Fibroblast of lung (primary cell): ENCODE data around the gene ZBTB11. TPM values are rescaled to one million over a fixed set of nuclear protein-coding genes. Genes with fewer than 3 reads are reported as not detected.

Source experiments
- DNase-seq, 2 donors: peaks; one replicate each; pipeline versions ENCODE4 v3.0.0 to v3.0.0-alpha.2; 2010; ENCODE audit warnings: low read depth in 2 of 2
- H2AFZ ChIP-seq: 2 replicates; pipeline ENCODE4 v1.5.1; 2012; ENCODE audit warnings: low read length, control low read depth, inconsistent platforms
- H3K27ac ChIP-seq: 2 replicates; pipeline ENCODE4 v1.5.1; 2011; ENCODE audit warnings: low read length, control low read depth; ENCODE audit not compliant: insufficient read depth
- H3K27me3 ChIP-seq: 2 replicates; pipeline ENCODE4 v1.5.1; 2011; ENCODE audit warnings: mild to moderate bottlenecking, low read length; ENCODE audit not compliant: control insufficient read depth, insufficient read depth
- H3K36me3 ChIP-seq: 2 replicates; pipeline ENCODE4 v1.5.1; 2011; ENCODE audit warnings: low read length; ENCODE audit not compliant: control insufficient read depth, insufficient read depth
- H3K4me1 ChIP-seq: 2 replicates; pipeline ENCODE4 v1.5.1; 2011; ENCODE audit warnings: low read length; ENCODE audit not compliant: control insufficient read depth, insufficient read depth; ENCODE audit errors: extremely low read depth
- H3K4me2 ChIP-seq: 2 replicates; pipeline ENCODE4 v1.5.1; 2011; ENCODE audit warnings: low read length, control low read depth; ENCODE audit not compliant: insufficient read depth; ENCODE audit errors: extremely low read depth
- H3K4me3 ChIP-seq, 4 experiments: fragments of 200-600 bp in 1 of 4; sonication (generic) in 1 of 4; replicated peaks in 1 of 4; 2 replicates each; pipeline ENCODE4 v1.5.1; 2011 to 2016; ENCODE audit warnings: low read length in 4 of 4, low read depth in 3 of 4, mild to moderate bottlenecking in 3 of 4, control low read depth in 2 of 4, inconsistent platforms in 1 of 4, mixed read lengths in 1 of 4; ENCODE audit not compliant: insufficient read depth in 1 of 4; ENCODE audit errors: control extremely low read depth in 1 of 4
- H3K79me2 ChIP-seq: 2 replicates; pipeline ENCODE4 v1.5.1; 2012; ENCODE audit warnings: mild to moderate bottlenecking, low read length, inconsistent platforms; ENCODE audit not compliant: control insufficient read depth, insufficient read depth
- H3K9ac ChIP-seq: 2 replicates; pipeline ENCODE4 v1.5.1; 2011; ENCODE audit warnings: mild to moderate bottlenecking, low read length, control low read depth; ENCODE audit not compliant: insufficient read depth
- H3K9me3 ChIP-seq: 2 replicates; pipeline ENCODE4 v1.5.1; 2012; ENCODE audit warnings: low read depth, low read length; ENCODE audit not compliant: control insufficient read depth, insufficient read depth
- H4K20me1 ChIP-seq: 2 replicates; pipeline ENCODE4 v1.5.1; 2011; ENCODE audit warnings: low read length; ENCODE audit not compliant: control insufficient read depth, insufficient read depth; ENCODE audit errors: extremely low read depth
- EZH2 ChIP-seq: IDR thresholded peaks from 2 replicates; pipeline ENCODE4 v1.5.1; 2012; ENCODE audit warnings: low read length, control low read depth, mild to moderate bottlenecking; ENCODE audit errors: missing control alignments
- polyA plus RNA-seq, 2 donors: library from polyadenylated mRNA; depleted of rRNA in 1 of 2; stranded (reverse) in 1 of 2; unstranded in 1 of 2; fragments of >200 nt; gene quantifications; 2 replicates each; pipeline ENCODE4 v1.2.1, GENCODE V29; 2011 to 2012; ENCODE audit warnings: missing spikeins in 1 of 2
- total RNA-seq: library from RNA; depleted of rRNA; stranded (reverse); fragments of >200 nt; gene quantifications from 2 replicates; pipeline ENCODE4 v1.2.1, GENCODE V29; 2014
- TF ChIP-seq, protein P1 (sequence below), 2 donors: IDR thresholded peaks in 1 of 2; conservative IDR thresholded peaks in 1 of 2; 1 replicate in 1 of 2; 2 replicates in 1 of 2; pipeline ENCODE4 v1.5.1; 2011 to 2012; ENCODE audit warnings: low read length in 2 of 2, control low read depth in 1 of 2, inconsistent platforms in 1 of 2, low read depth in 1 of 2, mild to moderate bottlenecking in 1 of 2

The ZBTB11 gene
- total and polyA plus RNA-seq, 2 donors (not counting 1 experiment from before 2014, with no cell fraction given): 11.4 to 26.6 TPM

DNA sequence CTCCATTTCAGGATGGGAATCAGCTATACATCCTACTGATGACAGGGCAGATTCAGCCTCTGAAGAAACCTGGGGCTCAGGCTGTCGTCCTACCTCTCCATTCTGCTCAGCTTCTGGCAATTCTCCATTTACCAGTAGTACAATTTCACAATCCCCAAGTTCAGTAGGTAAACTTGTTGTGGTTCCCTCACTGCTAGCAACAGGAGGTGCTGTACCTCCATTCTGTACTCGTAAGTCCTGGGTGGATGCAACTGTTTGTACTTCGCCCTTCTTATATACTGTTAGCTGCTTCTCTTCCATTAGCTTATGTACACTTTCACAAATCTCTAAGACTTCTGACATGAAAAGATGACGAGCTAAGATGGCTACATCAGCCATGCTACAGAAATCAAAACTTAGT is 11.6 kb downstream of the ZBTB11 start:
- H3K4me3 ChIP-seq: no peak overlapping the region
- H3K27me3 ChIP-seq: no peaks in the 10 kb centered on the region
- H3K27ac ChIP-seq: no peak overlapping the region
- H2AFZ ChIP-seq: no peak overlapping the region
- DNase-seq: no peak
- peaks cover 1% of the 10 kb centered on the region for H3K36me3 ChIP-seq
- H3K79me2 ChIP-seq: no peaks in the 10 kb centered on the region
- no peak overlapping the region for H3K4me2 ChIP-seq
- TF ChIP-seq, protein P1, sequence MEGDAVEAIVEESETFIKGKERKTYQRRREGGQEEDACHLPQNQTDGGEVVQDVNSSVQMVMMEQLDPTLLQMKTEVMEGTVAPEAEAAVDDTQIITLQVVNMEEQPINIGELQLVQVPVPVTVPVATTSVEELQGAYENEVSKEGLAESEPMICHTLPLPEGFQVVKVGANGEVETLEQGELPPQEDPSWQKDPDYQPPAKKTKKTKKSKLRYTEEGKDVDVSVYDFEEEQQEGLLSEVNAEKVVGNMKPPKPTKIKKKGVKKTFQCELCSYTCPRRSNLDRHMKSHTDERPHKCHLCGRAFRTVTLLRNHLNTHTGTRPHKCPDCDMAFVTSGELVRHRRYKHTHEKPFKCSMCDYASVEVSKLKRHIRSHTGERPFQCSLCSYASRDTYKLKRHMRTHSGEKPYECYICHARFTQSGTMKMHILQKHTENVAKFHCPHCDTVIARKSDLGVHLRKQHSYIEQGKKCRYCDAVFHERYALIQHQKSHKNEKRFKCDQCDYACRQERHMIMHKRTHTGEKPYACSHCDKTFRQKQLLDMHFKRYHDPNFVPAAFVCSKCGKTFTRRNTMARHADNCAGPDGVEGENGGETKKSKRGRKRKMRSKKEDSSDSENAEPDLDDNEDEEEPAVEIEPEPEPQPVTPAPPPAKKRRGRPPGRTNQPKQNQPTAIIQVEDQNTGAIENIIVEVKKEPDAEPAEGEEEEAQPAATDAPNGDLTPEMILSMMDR (conservative IDR thresholded peaks at IDR 0.05 in 1 of 2, IDR thresholded peaks at IDR 0.05 in 1 of 2; ENCODE audit: low read depth in 1 of 2, low read length in 2 of 2): no peak
- TF ChIP-seq EZH2: no peak
- no peaks in the 10 kb centered on the region for H3K4me1 ChIP-seq
- H3K9ac ChIP-seq: no peak overlapping the region
- no peaks in the 10 kb centered on the region for H4K20me1 ChIP-seq
- no peaks in the 10 kb centered on the region for H3K9me3 ChIP-seq

DNA sequence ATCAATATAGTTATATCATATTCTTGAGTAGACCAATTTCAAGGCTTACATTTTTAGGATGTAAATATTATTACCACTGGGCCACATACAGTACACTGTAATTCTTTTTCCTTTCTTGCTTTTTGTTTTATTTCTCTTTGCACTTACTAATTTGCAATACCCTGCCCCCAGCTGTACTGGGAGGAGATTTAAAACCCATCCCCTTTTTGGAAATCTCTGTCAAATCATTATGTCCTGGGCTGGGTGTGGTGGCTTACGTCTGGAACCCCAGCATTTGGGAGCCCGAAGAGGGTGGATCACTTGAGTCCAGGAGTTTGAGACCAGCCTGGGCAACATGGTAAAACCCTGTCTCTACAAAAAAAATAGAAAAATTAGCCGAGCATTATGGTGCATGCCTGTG is 16.2 kb downstream of the ZBTB11 start:
- H3K27ac ChIP-seq: no peak overlapping the region
- no peaks in the 10 kb centered on the region for H3K9me3 ChIP-seq
- H4K20me1 ChIP-seq: no peaks in the 10 kb centered on the region
- H3K4me3 ChIP-seq: no peak overlapping the region
- H2AFZ ChIP-seq: no peak overlapping the region
- no peaks in the 10 kb centered on the region for H3K4me1 ChIP-seq
- H3K27me3 ChIP-seq: no peaks in the 10 kb centered on the region
- no peaks in the 10 kb centered on the region for H3K79me2 ChIP-seq
- no peak for DNase-seq
- TF ChIP-seq EZH2: no peak
- TF ChIP-seq, protein P1 (conservative IDR thresholded peaks at IDR 0.05 in 1 of 2, IDR thresholded peaks at IDR 0.05 in 1 of 2; ENCODE audit: low read depth in 1 of 2, low read length in 2 of 2): no peak
- H3K4me2 ChIP-seq: no peak overlapping the region
- H3K36me3 ChIP-seq: peaks cover 1% of the 10 kb centered on the region
- no peak overlapping the region for H3K9ac ChIP-seq

DNA sequence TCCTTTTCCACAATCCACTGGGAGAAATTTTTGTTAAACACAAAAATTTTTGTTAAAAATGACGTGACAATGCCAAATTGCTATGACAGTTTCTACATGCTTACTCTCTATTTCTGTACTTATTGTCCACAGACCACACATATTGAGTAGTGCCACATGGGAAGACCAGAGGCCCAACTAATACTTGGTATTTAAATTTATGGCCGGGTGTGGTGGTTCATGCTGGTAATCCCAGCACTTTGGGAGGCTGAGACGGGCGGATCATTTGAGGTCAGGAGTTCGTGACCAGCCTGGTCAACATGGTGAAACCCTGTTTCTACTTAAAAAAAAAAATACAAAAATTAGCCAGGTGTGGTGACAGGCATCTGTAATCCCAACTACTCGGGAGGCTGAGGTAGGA is 20.3 kb downstream of the ZBTB11 start:
- H3K27ac ChIP-seq: no peak overlapping the region
- H3K4me3 ChIP-seq: no peak overlapping the region
- H2AFZ ChIP-seq: no peak overlapping the region
- peaks cover 1% of the 10 kb centered on the region for H3K36me3 ChIP-seq
- H3K79me2 ChIP-seq: no peaks in the 10 kb centered on the region
- peaks cover 3% of the 10 kb centered on the region for H3K4me1 ChIP-seq
- no peak overlapping the region for H3K4me2 ChIP-seq
- no peaks in the 10 kb centered on the region for H3K27me3 ChIP-seq
- no peak overlapping the region for H3K9ac ChIP-seq
- no peaks in the 10 kb centered on the region for H3K9me3 ChIP-seq
- H4K20me1 ChIP-seq: no peaks in the 10 kb centered on the region
- no peak for DNase-seq
- TF ChIP-seq, protein P1 (conservative IDR thresholded peaks at IDR 0.05 in 1 of 2, IDR thresholded peaks at IDR 0.05 in 1 of 2; ENCODE audit: low read depth in 1 of 2, low read length in 2 of 2): no peak
- TF ChIP-seq EZH2: no peak
